SK-N-MC (cell line): ENCODE measurements around the gene COL5A2.
A peak's percentile ranks its signal among the peaks of the same experiment; 100 is the strongest.

Source experiments
- EZH2 ChIP-seq: fragments of 200-600 bp; sonication (generic); IDR thresholded peaks from one replicate; pipeline ENCODE4 v1.6.1; 2017; ENCODE audit warnings: antibody characterized with exemption
- FOXP2 ChIP-seq: optimal IDR thresholded peaks from 2 replicates; pipeline ENCODE3; 2011; ENCODE audit warnings: mild to moderate bottlenecking, moderate library complexity; ENCODE audit not compliant: insufficient read depth; ENCODE audit errors: extremely low read length, control extremely low read depth
- POLR2AphosphoS5 ChIP-seq: IDR thresholded peaks from 2 replicates; pipeline ENCODE4 v1.6.1; 2012; ENCODE audit warnings: mild to moderate bottlenecking, low read depth, low read length, borderline replicate concordance

DNA sequence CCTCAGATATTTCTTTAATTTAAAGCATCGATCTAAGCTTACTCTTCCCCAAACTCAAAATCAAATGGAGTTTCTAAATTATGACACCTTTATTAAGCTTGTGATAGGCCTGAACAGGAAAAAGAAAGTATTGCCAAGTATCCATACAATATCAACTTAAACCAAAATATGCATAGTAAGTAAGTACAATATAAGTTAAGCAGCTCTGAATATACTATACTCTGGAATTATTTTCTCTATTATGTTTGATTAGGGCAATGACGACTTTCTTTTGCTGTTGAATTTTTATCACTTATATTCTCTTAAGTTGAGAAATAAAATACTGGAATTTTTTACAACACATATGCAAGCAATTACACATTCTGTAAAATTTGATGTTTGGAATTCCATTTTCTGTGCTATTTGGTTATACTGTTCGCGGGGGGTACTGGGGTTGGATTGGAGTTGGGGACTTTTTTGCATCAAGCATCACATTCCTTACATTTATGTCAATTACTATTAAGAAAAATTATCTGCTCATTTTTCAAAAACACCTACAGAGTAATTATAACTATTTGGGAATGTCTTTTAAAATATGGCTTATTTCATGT lies 2.2 kb downstream of the COL5A2 start:
- TF ChIP-seq EZH2 (no peak), POLR2AphosphoS5 (peak; percentile 20; the same call in 1 of the 2 replicates), FOXP2 (no peak)
